ENCODE measurements around the gene ADAMTS9.

The ADAMTS9 gene

DNA sequence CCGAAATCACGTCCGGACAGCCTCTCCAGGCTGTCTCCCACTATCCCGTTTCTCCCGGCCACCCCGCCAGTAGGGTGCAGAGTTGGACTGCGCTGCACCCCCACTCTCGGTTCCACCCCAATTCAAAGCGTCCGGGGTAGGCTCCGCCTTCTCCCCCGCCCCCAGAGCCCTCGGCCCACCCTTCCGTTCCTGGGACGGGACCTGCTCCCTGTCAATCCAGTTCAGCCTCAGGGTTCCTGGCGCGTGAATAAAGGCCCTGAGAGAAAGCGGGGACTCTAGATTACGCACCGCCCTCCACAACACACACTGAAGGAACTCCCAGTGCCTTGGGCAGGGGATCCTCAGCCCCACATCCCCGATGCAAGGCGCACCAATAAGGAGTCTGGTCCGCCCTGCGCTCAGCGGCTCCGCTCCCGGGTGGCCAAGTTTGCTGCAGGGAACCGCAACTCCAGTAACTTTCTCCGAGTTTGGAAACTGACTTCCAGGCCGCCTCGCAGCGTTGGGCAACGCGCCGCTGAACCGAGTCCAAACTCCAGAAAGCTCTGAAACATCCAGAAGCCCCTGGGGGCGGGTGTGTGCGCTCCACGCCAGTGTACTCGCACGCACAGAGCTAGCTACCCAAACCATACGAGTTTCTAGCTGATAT is 1.9 kb downstream of the ADAMTS9 start:
- no peak for DNase-seq (ENCODE audit: low read depth in 1 of 2, low spot score in 1 of 2)

DNA sequence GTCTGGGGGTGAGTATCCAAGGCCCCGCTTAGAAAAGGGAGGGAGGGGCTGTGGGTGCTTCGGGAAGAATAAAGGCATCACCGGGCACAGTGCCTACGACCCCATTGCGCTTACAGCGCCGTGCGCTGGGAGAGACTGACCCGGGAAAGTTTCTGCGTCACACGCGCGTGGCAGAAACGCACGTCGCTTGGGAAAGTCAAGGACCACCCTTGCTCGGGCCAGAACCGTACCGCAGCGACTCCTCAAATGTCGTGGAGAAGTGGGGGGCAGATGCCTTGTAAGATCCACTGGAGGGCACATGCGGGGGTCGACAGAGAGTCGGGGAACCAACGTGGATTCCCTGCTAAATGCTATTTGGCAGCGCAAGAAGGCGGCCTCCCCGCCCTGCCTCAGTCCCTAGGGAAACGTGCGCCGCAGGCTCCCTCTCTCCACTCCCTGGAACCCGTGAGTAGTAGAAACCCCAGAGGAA is 2.4 kb downstream of the ADAMTS9 start:
- DNase-seq (ENCODE audit: low read depth in 1 of 2, low spot score in 1 of 2): no peak

DNA sequence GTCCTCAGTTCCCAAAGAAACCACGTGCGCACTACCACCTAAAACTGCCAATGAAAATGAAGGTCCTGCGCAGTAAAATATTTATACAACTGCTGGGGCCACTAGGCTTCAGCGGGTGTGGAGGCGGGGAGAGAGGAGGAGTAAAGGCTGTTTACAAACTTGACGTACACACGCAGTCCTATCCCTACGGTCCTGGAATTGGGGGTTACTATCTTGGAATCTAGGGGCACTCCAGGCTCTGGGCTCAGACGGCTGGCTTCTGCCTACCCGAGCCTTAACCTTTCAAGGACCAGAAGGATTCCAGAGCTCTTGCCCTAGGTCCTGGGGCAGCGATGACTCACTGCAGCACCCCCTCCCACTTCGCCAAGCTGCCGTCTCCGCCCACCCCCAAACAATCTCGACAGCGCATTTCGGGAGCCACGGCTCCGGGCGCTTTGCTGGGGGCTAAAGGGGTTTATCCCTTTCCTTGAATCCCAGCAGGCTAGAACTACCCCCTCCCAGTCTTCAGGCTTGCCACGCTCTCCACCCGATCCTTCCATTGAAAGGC is 3.0 kb downstream of the ADAMTS9 start:
- DNase-seq (ENCODE audit: low read depth in 1 of 2, low spot score in 1 of 2): no peak

DNA sequence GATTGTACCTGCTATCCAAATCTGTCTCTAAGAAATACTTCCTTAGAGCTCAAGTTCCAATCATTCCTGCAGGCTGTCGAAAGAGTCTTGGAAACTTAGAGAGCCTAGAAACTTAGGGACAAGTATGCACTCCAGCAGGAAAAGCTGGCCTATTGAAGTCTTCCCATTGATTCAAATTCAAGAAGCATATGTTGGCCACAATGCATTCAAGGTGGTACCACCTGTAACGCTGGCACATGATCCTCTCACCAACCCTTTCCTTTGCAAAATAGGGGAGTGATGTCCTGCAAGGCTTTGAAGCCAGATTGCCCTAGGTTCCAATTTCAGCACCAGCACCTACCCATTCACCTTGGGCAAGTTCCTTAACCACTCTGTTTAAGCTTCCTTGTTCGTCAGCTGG is 6.0 kb downstream of the ADAMTS9 start:
- no peak for DNase-seq (ENCODE audit: low read depth in 1 of 2, low spot score in 1 of 2)

DNA sequence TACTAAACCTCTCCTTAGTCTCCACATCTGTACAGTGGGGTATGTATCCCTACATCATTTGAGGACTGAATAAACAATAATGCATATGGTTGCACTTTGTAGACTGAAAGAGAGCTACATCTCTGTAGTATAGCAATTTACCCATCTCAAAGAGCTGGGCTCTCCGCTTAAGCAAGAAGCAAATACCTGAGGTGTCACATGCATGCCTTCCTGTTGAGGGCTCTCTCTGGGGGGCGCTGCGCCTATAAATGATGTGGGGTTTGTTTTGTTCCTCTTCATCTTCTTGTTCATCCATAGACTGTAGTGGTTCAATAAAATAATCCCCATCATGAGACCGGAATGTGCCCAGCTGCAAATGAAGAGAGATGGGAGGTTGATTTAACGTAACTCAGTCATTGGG is 6.8 kb downstream of the ADAMTS9 start:
- DNase-seq (ENCODE audit: low read depth in 1 of 2, low spot score in 1 of 2): no peak

DNA sequence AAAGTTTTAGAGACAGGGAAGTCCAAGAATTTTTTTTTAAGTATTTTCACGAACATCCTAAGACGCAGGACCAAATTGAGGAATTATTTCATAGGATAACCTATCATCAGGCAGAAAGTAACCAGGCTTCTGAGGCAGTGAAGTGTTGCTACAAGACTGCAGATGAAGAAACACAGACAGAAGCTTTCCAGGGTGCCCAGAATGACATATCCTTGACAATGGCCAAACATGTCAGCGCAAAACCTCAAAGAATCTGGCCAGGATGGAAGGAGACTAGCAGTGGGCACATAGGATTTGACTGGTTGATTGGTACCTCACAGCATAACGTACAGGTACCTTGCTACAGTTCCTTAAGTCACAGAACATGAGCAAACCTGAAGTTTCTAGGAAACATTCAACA is 7.5 kb downstream of the ADAMTS9 start:
- DNase-seq (ENCODE audit: low read depth in 1 of 2, low spot score in 1 of 2): no peak

DNA sequence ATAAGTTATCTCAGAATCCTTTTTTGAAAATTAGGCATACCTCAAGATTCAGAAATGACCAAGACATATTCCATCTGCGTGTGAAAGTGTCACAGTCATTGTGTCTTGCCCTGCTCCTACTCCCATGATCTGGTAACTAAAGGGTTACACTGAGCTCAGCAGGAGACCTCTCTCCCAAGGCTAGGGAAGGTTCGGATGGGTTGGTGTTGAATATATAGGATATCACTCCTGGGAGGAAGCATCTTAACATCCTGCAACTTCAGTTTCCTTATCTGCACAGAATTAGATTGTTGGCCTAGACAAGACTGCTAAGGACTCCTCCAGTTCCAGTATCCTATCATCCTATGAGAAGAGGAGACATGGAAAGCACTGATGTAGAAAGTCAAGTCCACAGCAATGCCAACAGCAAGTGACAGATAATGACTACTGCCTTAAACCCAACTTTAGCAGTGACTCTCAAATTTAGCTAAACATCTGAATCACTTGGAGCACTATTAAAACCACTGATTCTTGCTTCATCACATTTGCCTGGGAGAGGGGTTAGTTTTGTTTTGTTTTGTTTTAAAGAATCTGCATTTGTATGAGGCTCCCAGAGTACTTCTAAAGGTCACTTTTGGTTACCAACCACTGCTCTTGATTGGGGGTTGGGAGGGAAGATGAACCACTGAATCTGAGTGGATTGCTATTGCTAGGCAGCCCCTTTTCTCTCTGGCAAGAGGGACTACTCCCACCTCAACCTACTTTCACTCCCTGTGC is 9.7 kb downstream of the ADAMTS9 start:
- DNase-seq (ENCODE audit: low read depth in 1 of 2, low spot score in 1 of 2): no peak

DNA sequence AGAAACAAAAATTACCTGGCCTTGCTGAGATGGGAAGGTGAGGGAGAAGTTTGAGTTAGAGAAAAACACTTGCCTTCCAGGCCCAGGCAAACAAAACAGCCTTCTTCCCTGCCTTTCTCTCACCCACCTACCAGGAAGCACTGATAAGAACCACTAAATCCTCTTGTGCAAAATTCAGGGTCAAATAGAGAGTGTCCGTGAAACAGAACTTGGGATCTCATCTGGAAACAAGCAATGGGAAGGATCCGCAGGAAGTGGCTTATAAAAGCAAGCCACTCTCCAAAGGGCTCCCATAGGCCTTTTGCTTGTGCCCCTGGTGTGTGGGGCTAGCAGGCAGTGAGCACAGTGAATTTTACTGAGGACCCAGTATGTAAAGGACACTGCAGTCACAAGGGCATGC is 11.0 kb downstream of the ADAMTS9 start:
- DNase-seq (ENCODE audit: low read depth in 1 of 2, low spot score in 1 of 2): no peak

DNA sequence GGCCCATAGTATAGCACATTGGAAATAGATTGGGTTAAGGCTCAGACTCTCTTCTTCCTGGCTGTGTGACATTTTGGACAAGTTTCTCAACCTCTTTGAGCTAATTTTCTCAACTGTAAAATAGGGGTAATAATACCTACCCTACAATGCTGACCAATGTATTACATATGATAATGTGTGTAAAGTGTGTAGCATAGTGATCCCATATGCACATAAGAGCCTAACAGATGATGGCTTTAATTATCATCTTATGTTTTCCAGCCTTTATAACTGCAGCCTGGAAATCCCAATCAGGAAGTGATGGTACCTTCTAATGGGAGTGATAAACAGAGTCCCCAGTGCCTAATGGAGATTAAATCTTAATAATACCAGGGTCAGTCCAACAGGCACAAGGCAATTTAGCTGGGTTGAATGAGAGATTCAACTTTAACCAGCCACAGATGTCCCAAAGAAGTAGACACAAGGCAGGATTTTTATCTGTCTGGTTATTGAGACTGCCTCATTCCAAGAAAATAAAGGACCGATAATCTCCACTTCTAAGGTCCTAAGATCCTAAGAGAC is 12.0 kb downstream of the ADAMTS9 start:
- no peak for DNase-seq (ENCODE audit: low read depth in 1 of 2, low spot score in 1 of 2)

DNA sequence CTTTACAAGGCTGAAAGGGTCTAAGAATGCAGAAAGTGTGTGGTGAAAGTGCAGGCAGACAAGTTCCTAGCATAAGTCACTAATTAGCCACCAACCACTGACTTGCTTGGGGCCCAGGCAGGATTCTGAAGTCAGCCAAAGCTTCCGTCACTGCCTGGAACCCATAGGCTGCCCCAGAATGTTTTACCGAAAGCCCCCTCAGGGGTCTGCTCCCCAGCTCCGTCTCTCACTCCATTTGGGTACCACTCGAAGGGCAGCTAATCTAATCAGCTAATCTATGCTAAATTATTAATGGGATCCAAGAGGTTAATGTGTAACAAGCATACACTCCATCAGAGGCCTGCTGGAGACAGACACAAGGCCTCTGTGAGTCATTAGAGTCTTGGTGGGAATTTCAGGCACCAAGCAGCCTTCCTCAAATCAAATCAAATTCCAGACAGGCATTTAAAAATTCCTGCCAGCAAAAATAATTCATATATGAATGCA is 13.2 kb downstream of the ADAMTS9 start:
- DNase-seq (ENCODE audit: low read depth in 1 of 2, low spot score in 1 of 2): no peak

DNA sequence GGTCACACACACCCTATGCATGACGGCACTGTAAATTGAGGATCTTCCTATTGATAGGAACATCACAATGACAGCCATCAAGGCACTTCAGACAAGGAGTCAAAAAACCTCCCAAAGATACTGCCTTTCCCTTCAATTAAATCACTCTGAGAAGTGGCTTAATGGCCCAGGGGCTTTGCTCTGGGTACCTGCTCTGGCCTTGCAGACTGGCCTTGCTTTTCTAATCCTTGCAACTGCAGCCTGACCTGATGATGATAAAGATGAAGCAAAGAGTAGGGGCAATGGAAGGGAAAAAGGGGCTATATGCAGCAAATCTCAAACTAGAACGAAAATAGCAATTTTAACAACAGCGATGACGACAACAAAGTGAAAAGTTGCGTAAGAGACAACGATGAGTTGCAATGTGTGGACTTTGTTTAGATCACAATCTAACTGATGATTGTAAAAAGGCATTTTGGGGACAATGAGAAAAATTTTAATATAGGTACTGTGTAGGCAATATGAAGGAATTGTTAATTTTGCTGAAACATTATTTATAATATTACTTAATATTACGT is 14.6 kb downstream of the ADAMTS9 start:
- DNase-seq (ENCODE audit: low read depth in 1 of 2, low spot score in 1 of 2): no peak

DNA sequence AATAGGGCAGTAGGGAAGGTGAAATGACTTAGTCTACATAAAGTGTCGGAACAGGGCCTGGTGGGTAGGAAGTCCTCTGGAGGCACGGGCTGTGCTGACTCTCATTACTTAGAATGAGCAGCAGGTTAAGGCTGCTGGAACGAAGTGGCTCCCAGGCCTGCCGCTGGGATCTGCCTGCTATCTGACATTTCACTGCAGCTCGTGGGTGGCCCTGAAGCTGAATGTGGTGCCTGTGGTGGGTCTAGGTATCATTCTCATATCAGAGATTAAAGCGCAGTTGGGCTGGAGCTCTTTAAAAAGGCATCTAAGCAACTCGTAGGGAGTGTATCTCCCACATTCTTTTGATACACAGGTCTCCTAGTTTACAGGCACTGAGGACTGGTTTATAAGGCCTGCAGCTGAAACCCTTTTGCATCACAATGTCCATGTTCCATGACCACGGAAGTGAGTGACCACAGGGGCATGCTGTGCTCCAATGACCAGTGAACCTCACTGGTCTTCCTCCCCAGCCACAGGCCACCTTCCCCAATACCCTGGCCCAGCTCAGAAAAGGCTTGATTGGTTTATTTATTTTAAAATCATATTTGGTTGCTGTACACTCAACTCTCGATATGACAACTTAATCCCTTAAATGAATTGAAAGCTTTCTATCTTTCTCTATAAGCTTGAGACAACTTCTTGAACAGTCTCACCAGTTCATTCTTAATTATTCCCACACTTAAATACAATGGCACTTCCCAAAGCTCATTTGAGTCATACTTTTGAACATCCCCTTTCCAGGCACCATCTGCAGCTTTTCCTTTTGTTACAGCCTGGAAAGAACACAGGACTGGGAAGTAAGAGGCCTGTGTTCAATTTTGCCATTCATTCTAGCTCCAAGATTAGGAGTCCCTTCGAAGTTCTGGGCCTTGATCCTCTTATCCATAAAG is 19.0 kb downstream of the ADAMTS9 start:
- no peak for DNase-seq (ENCODE audit: low read depth in 1 of 2, low spot score in 1 of 2)

DNA sequence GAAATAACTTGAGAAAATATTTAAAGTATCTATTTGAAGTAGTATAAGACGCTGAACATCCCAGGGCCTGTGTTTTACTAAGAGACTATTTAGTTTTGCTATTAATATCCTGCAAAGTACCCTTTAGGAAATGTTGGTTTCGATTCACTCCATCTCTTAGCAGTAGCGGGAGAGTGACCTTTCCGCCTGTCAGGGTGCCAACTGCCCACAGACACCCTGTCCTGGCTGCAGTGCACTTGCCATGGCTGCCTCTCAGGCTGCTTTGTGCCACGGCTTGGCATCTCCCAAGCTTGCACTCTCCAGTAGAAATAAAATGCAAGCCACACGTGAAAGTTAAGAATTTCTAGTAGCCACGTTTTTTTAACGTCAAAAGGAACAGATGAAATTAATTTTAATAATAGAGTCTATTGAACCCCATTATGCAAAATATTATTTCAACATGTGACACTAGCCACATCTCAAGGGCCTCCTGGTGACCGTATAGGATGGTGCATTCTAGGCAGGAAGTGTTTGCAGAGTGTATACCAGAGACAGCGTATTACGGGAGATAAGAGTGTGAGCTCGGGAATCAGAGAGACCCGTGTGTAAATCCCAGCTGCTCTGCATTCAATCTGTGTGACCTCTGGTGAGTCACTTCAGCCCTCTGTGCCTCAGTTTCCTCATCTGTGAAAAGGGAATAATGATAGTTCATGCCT is 19.8 kb downstream of the ADAMTS9 start:
- DNase-seq (ENCODE audit: low read depth in 1 of 2, low spot score in 1 of 2): no peak

DNA sequence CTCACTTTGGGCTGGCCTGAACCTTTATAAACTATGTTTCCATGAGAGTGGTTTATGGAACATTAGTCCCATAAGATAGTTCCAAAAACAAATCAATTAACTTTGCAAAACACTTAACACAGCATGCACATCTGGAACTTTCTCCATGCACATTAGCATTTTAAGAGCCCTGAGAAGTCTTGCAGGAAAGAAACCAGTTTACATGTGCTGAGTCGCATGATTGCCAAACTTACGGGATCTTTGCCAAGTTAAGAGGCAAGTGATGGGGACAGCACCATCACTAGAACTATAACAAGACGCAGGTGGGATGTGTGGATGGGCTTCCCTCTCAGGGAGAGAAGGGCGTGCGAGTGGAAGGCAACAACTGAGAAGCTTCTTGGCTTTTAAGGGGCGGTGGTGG is 20.7 kb downstream of the ADAMTS9 start:
- DNase-seq (ENCODE audit: low read depth in 1 of 2, low spot score in 1 of 2): no peak

DNA sequence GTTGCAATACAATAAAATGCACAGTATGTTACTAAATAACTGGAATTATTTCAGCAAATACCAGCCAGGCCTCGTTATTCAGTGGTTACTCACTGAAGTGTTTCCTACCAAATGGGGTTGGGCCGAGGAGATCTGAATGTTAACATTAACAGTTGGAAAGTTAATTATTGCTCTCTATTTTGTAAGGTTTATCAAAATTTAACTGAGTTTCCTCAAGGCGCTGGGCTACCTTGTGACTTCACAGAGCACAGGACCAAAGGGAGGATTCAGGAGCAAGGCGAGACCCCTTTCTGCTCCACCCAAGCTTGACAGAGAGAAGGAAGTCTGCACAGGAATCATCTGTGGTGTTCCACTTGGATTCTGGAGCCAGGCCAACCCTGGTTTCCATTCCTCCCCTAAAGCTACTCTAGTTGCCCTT is 21.6 kb downstream of the ADAMTS9 start:
- DNase-seq (ENCODE audit: low read depth in 1 of 2, low spot score in 1 of 2): no peak

DNA sequence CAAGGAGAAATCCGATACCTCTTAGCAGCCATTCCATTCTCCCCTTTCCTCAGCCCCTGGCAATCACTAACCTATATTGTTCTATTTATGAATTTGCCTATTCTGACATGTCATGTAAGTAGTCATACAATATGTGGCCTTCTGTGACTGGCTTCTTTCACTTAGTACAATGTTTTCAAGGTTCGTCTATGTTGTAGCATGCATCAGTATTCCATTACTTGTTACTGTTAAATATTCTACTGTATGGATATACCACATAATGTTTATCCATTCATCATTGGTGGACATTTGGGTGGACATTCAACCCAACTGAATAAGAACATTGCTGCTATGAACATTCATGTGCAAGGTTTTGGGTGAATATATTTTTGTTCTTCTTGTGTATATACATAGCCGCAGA is 23.4 kb downstream of the ADAMTS9 start:
- no peak for DNase-seq (ENCODE audit: low read depth in 1 of 2, low spot score in 1 of 2)

DNA sequence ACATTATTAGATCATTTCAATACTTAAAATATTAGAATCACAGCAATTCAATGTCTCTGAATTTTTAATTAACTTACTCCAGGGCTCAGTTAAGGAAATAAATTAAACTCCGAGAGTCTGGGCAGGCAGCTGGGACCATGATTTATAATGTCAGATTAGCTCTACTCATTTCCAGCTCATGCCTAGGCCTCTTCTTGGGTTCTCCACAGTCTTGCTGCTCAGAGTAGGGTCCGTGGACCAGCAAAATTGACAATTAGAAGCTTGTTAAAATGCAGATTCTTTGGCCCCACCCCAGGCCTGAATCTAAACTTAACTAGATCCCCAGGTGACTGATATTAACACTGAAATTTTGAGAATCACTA is 28.2 kb downstream of the ADAMTS9 start:
- no peak for DNase-seq (ENCODE audit: low read depth in 1 of 2, low spot score in 1 of 2)

DNA sequence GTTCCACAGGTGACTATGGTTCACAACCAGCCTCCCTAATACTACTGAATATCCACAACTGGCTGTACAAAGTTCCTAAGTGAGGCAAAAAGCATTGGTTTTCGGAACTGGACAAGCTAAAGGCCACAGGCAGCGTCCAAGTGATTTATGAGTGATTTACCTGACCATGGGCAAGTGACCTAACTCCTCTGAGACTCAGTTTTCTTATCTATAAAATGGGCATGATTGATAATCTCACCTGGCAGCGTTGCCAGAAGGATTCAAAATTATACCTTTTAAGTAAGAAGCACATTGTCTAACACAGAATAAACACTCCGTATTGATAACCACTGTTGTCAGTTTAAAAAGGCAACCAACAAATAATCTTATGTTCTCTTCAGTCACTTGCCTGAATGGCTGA is 29.8 kb downstream of the ADAMTS9 start:
- no peak for DNase-seq (ENCODE audit: low read depth in 1 of 2, low spot score in 1 of 2)

DNA sequence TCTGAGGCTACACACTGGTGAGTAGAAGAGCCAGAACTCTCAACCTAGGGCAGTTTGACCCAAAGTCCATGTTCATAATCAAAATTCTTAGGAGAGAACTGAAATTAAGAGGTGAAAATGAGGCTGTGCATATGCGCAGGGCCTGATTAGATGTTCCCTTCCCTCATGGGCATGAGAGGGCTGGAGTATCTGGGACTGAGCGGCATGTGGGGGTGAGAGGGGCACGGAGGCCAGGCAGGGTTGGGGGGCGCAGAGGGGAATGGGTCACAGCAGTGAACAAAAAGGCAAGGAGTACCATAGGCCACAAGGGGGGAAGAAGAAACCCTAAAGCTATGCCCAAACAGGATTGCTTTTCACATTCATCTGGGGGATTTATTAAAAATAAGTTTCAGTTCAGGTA is 31.3 kb downstream of the ADAMTS9 start:
- no peak for DNase-seq (ENCODE audit: low read depth in 1 of 2, low spot score in 1 of 2)

DNA sequence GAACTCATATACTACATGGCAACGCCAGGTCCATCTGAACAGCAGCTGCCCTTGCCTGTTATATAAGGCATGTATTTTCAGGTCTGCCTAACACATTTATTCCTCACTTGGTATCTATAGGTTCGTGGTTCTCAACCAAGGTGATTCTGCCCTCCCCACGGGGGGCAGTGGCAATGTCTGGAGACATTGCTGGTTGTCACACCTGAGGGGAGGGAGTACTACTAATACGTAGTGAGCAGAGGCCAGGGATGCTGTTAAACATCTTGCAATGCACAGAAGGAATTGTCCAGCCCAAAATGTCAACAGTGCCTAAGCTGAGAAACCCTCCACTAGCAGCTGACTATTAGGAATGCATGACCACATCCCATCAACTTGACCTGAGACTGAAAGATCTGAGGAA is 32.6 kb downstream of the ADAMTS9 start:
- no peak for DNase-seq (ENCODE audit: low read depth in 1 of 2, low spot score in 1 of 2)
